HepG2 (cell line): Measurements from ENCODE around the gene CCDC57. TPM values are rescaled to one million over a fixed set of nuclear protein-coding genes. Genes with fewer than 3 reads are reported as not detected.

Experiments used
- ATAC-seq: fragments of 200-7000 bp; cut with Tn5 transposase; 3 replicates; pipeline ENCODE4 v1.9.1; 2020; ENCODE audit warnings: mild to moderate bottlenecking, moderate library complexity
- BruUV-seq: library from RNA; stranded (reverse); fragments of 400-500 nt; replicated peaks from 2 replicates; lab custom pipeline; 2021; lab: Mats Ljungman, UMichigan
- CTCF ChIA-PET: fragments of 300-600 bp; formaldehyde crosslinking; extraction: SDS; loops from one replicate; lab custom pipeline; 2021; ENCODE audit warnings: low total read pairs, inconsistent platforms, low intra/inter-chr PET ratio; lab: Yijun Ruan, JAX
- POLR2A ChIA-PET: fragments of 350-600 bp; sonication (Branson Sonifier 250); formaldehyde crosslinking; loops from one replicate; lab custom pipeline; 2020; ENCODE audit warnings: antibody characterized with exemption, inconsistent platforms; lab: Yijun Ruan, JAX
- DNase-seq: peaks from one replicate; pipeline ENCODE4 v3.0.0-alpha.2; 2015; ENCODE audit warnings: low spot score
- FAIRE-seq: peaks from 3 replicates; lab custom pipeline; 2011; peaks lifted over from hg19 to GRCh38; lab: Jason Lieb, UNC
- H2AFZ ChIP-seq: one replicate; pipeline ENCODE4 v1.6.1; 2011; ENCODE audit warnings: low read length, inconsistent platforms
- H3K27ac ChIP-seq: fragments of 300-600 bp; 3 replicates; pipeline ENCODE4 v1.8.0; 2011; ENCODE audit warnings: mixed run types, mild to moderate bottlenecking, mixed read lengths, low read length, inconsistent platforms; ENCODE audit not compliant: insufficient read depth; ENCODE audit errors: extremely low read length
- H3K27me3 ChIP-seq, 2 experiments: fragments of 200-600 bp in 1 of 2; 2 replicates in 1 of 2; 3 replicates in 1 of 2; pipeline versions ENCODE4 v1.6.0 to v1.8.0; 2011; ENCODE audit warnings: low read length in 2 of 2, mild to moderate bottlenecking in 2 of 2, moderate library complexity in 2 of 2, inconsistent platforms in 1 of 2; ENCODE audit not compliant: insufficient read depth in 2 of 2, control insufficient read depth in 1 of 2
- H3K36me3 ChIP-seq, 2 experiments: fragments of 200-600 bp in 1 of 2; replicated peaks in 1 of 2; 2 replicates in 1 of 2; 3 replicates in 1 of 2; pipeline versions ENCODE4 v1.5.1 to v1.8.0; 2011; ENCODE audit warnings: low read length in 2 of 2, inconsistent platforms in 1 of 2; ENCODE audit not compliant: insufficient read depth in 2 of 2, control insufficient read depth in 1 of 2
- H3K4me1 ChIP-seq: 2 replicates; pipeline ENCODE4 v1.5.1; 2012; ENCODE audit warnings: low read length, inconsistent platforms; ENCODE audit not compliant: insufficient read depth
- H3K4me2 ChIP-seq: 2 replicates; pipeline ENCODE4 v1.6.0; 2011; ENCODE audit warnings: low read depth, low read length, inconsistent platforms
- H3K4me3 ChIP-seq, 3 experiments: fragments of 200-600 bp in 1 of 3; sonication (generic), shearing (Covaris generic) in 1 of 3; replicated peaks in 1 of 3; 2 replicates each; pipeline ENCODE4 v1.5.1; 2011 to 2016; ENCODE audit warnings: low read length in 3 of 3, inconsistent platforms in 2 of 3, low read depth in 2 of 3, mild to moderate bottlenecking in 2 of 3, control low read depth in 1 of 3, mixed read lengths in 1 of 3; ENCODE audit not compliant: insufficient read depth in 1 of 3
- H3K79me2 ChIP-seq: one replicate; pipeline ENCODE4 v1.6.1; 2011; ENCODE audit warnings: low read length, inconsistent platforms; ENCODE audit not compliant: insufficient read depth
- H3K9ac ChIP-seq: 2 replicates; pipeline ENCODE4 v1.6.0; 2011; ENCODE audit warnings: mild to moderate bottlenecking, low read depth, low read length, inconsistent platforms; ENCODE audit not compliant: insufficient read depth
- H3K9me3 ChIP-seq: 2 replicates; pipeline ENCODE4 v1.5.1; 2012; ENCODE audit warnings: mild to moderate bottlenecking, low read length
- H4K20me1 ChIP-seq: 2 replicates; pipeline ENCODE4 v1.6.0; 2011; ENCODE audit warnings: inconsistent platforms, mild to moderate bottlenecking, low read length, moderate library complexity; ENCODE audit not compliant: insufficient read depth
- ATAD3A ChIP-seq: sonication (generic); formaldehyde crosslinking; IDR thresholded peaks from 2 replicates; pipeline ENCODE4 v1.4.0; 2020; ENCODE audit warnings: missing genetic modification reagents
- ATF5 ChIP-seq: sonication (generic); formaldehyde crosslinking; IDR thresholded peaks from 2 replicates; pipeline ENCODE4 v1.4.0; 2020; ENCODE audit warnings: mild to moderate bottlenecking, low read depth, missing genetic modification reagents
- DPF2 ChIP-seq: sonication (generic); formaldehyde crosslinking; IDR thresholded peaks from 2 replicates; pipeline ENCODE4 v1.4.0; 2020; ENCODE audit warnings: mild to moderate bottlenecking, low read depth, missing genetic modification reagents, borderline replicate concordance
- ERF ChIP-seq: IDR thresholded peaks from 2 replicates; pipeline ENCODE4 v1.6.1; 2018; ENCODE audit warnings: missing biosample characterization, missing genetic modification reagents
- FOXP1 ChIP-seq, 2 experiments: fragments of 450-650 bp in 1 of 2; IDR thresholded peaks; 2 replicates each; pipeline ENCODE4 v1.6.1; 2017 to 2018; ENCODE audit warnings: antibody characterized with exemption in 1 of 2
- MAZ ChIP-seq, 2 experiments: sonication (generic) in 1 of 2; formaldehyde crosslinking in 1 of 2; IDR thresholded peaks; 2 replicates each; pipeline versions ENCODE4 v1.5.0 to v1.6.1; 2012 to 2020; ENCODE audit warnings: low read depth in 2 of 2, mild to moderate bottlenecking in 2 of 2, borderline replicate concordance in 1 of 2, improper control_type of control experiment in 1 of 2, low read length in 1 of 2, missing genetic modification reagents in 1 of 2, moderate library complexity in 1 of 2
- POLR2G ChIP-seq: fragments of 200-400 bp; formaldehyde crosslinking; IDR thresholded peaks from 2 replicates; pipeline ENCODE4 v1.6.1; 2018; ENCODE audit warnings: mild to moderate bottlenecking, low read depth, low read length, moderate library complexity
- RFX5 ChIP-seq: IDR thresholded peaks from 2 replicates; pipeline ENCODE4 v1.6.1; 2011; ENCODE audit warnings: low read depth, low read length, improper control_type of control experiment
- TBX2 ChIP-seq: sonication (generic); formaldehyde crosslinking; IDR thresholded peaks from 2 replicates; pipeline ENCODE4 v1.5.0; 2020; ENCODE audit warnings: missing genetic modification reagents, mild to moderate bottlenecking, borderline replicate concordance
- TMF1 ChIP-seq: sonication (generic); formaldehyde crosslinking; IDR thresholded peaks from 2 replicates; pipeline ENCODE4 v1.8.1; 2022; ENCODE audit warnings: low read depth, missing genetic modification reagents
- ZBTB40 ChIP-seq, 2 experiments: fragments of 450-650 bp in 1 of 2; sonication (generic) in 1 of 2; formaldehyde crosslinking in 1 of 2; IDR thresholded peaks; 2 replicates each; pipeline versions ENCODE4 v1.6.1 to v1.8.0; 2016 to 2022; ENCODE audit warnings: antibody characterized with exemption in 1 of 2, mild to moderate bottlenecking in 1 of 2, missing genetic modification reagents in 1 of 2
- ZNF180 ChIP-seq: sonication (generic); formaldehyde crosslinking; IDR thresholded peaks from 2 replicates; pipeline ENCODE4 v1.4.0; 2020; ENCODE audit warnings: low read depth, missing genetic modification reagents, borderline replicate concordance
- WGBS: methylation state at CpG from one replicate; pipeline ENCODE4 v1.1.6; 2017; ENCODE audit warnings: low lambda C conversion rate; 5-methylcytosine and 5-hydroxymethylcytosine counted together
- in situ Hi-C: cut with HindIII; loops from 2 replicates; pipeline ENCODE4 v1.10.0; 2017; ENCODE audit warnings: low pct_unique_long_range_greater_than_20kb; ENCODE audit not compliant: extremely low pct_ligation_motif_present
- intact Hi-C: fragments of 100-400 bp; cut with micrococcal nuclease; formaldehyde crosslinking; loops from one replicate; pipeline ENCODE4 v1.10.0; 2022; ENCODE audit not compliant: unreplicated experiment
- polyA plus RNA-seq, 8 experiments: library from polyadenylated mRNA; depleted of rRNA in 3 of 8; stranded (reverse) in 7 of 8; unstranded in 1 of 8; fragments of >200 nt; fragmentation: Illumina TruSeq in 4 of 8; extraction: Trizol in 4 of 8; gene quantifications; 2 replicates each; pipeline versions ENCODE4 v1.2.1 to v1.2.3, GENCODE V29; 2011 to 2016; ENCODE audit warnings: low read depth in 4 of 8, missing spikeins in 1 of 8, mixed read lengths in 1 of 8; ENCODE audit not compliant: insufficient read depth in 1 of 8
- total RNA-seq, 5 experiments: library from RNA; depleted of rRNA; stranded (reverse); fragments of >200 nt; fragmentation: Illumina TruSeq; extraction: Trizol; gene quantifications; 2 replicates each; pipeline ENCODE4 v1.2.3, GENCODE V29; 2016; ENCODE audit warnings: low read depth in 1 of 5

The CCDC57 gene
- total and polyA plus RNA-seq, 2 of the 13 experiments (the other 11 are each of a cell fraction or from before 2014, with no cell fraction given) = 59.3 to 59.9 TPM

GRCh38 chr17:82241183-82241925, 28.7 kb upstream of the CCDC57 start:
- Histone ChIP-seq H3K4me1 (peaks cover 79% of the 10 kb centered on the region), H3K27me3 (no peaks in the 10 kb centered on the region), H3K9ac (peak overlapping the region; percentile 41), H3K4me2 (peak overlapping the region; percentile 64), H3K9me3 (no peaks in the 10 kb centered on the region), H3K27ac (peak overlapping the region; percentile 72), H3K4me3 (peak overlapping the region in 1 of 3 experiments; percentile 23; a peak in 1 of 6 replicates), H3K79me2 (peaks cover 7% of the 10 kb centered on the region), H3K36me3 (peaks cover 40 to 57% of the 10 kb centered on the region in 2 experiments), H2AFZ (no peak overlapping the region), H4K20me1 (peaks cover 80% of the 10 kb centered on the region)
- peak; percentile 15 for ATAC-seq
- WGBS = 15% methylated on average over 14 of the region's 27 CpGs
- ChIA-PET CTCF (no interaction called here), POLR2A (interaction anchor here (0.8 to 7.2 kb wide), 22 partner anchors 11 to 327 kb away, joined by 3 to 96 read pairs (median 10); partner anchors contain the start of genes CCDC57, CD7, CSNK1D and DCXR)
- intact Hi-C loops = no loop called here
- peak; percentile 63 for FAIRE-seq
- no TSS peak for BruUV-seq
- peak; percentile 78 for DNase-seq
- in situ Hi-C loops = loop anchor here (5.0 kb wide), 1 partner anchor 81 kb away; no protein-coding TSS in a partner anchor
- TF ChIP-seq TMF1 (CRISPR knock-in tag) = no peak
- no peak for TF ChIP-seq ATAD3A (CRISPR knock-in tag)
- TF ChIP-seq MAZ (IDR thresholded peaks at IDR 0.05; ENCODE audit: borderline replicate concordance, low read depth, low read length) = 0 out of 2 replicates have a peak, but pooled peaks have one; percentile 11
- no peak; the same call in 1 of the 2 replicates for TF ChIP-seq MAZ (CRISPR knock-in tag; IDR thresholded peaks at IDR 0.05; ENCODE audit: low read depth)
- TF ChIP-seq ZBTB40 (IDR thresholded peaks at IDR 0.05) = no peak
- no peak; the same call in 1 of the 2 replicates for TF ChIP-seq ZBTB40 (CRISPR knock-in tag; IDR thresholded peaks at IDR 0.05)
- no peak for TF ChIP-seq FOXP1 (IDR thresholded peaks at IDR 0.05)
- TF ChIP-seq FOXP1 (CRISPR knock-in tag; IDR thresholded peaks at IDR 0.05) = 0 out of 2 replicates have a peak, but pooled peaks have one; percentile 4
- no peak for TF ChIP-seq ZNF180 (CRISPR knock-in tag)
- no peak; the same call in none of the 2 replicates for TF ChIP-seq DPF2 (CRISPR knock-in tag)
- TF ChIP-seq TBX2 (CRISPR knock-in tag) = 0 out of 2 replicates have a peak, but pooled peaks have one; percentile 24
- peak; percentile 70 for TF ChIP-seq ERF (CRISPR knock-in tag)
- TF ChIP-seq RFX5 = no peak
- TF ChIP-seq POLR2G = peak; percentile 81
- TF ChIP-seq ATF5 (CRISPR knock-in tag) = 0 out of 2 replicates have a peak, but pooled peaks have one; percentile 33
